ENCODE measurements around the gene NCKAP5L.

NCKAP5L gene

DNA sequence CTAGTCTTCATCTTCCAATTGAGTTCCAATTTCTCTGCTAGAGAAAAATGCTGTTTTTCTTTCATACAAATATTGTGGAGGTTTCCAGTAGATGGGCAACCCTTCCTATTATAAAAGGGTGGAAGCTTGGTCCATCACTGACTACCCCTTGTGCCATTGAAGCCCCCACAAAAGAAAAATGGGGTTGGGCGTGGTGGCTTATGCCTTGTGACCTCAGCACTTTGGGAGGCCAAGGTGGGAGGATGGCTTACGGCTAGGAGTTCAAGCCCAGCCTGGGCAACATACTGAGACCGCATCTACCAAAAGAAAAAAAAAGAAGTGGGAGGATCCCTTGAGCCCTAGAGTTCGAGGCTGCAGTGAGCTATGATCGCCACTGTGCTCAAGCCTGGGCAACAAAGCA lies 22.8 kb downstream of the NCKAP5L start:
- Histone ChIP-seq H3K4me2 (ENCODE audit: low read length) (no peak overlapping the region), H4K8ac (ENCODE audit: low read depth, low read length) (no peak overlapping the region), H4K91ac (ENCODE audit: low read depth, low read length) (no peak overlapping the region), H4K12ac (ENCODE audit: low read depth, low read length) (no peak overlapping the region), H3K4me1 (ENCODE audit: control insufficient read depth in 1 of 2, insufficient read depth in 2 of 2, low read length in 2 of 2) (peaks cover 29 to 33% of the 10 kb centered on the region in 2 experiments), H2BK5ac (ENCODE audit: low read depth, low read length, poor library complexity) (no peak overlapping the region), H3K23ac (ENCODE audit: low read length) (no peak overlapping the region), H3K27ac (ENCODE audit: low read depth, low read length) (no peak overlapping the region), H3K4me3 (ENCODE audit: low read depth, low read length) (no peak overlapping the region), H2AK5ac (ENCODE audit: low read length) (no peak overlapping the region), H3K18ac (ENCODE audit: low read length) (no peak overlapping the region), H3K9ac (ENCODE audit: low read length) (no peak overlapping the region), H2BK120ac (ENCODE audit: insufficient read depth, low read length, poor library complexity) (no peak overlapping the region), H3K27me3 (ENCODE audit: insufficient read depth, low read length) (no peaks in the 10 kb centered on the region), H3K36me3 (ENCODE audit: control insufficient read depth in 1 of 2, insufficient read depth in 2 of 2, low read length in 2 of 2) (peaks cover 43 to 52% of the 10 kb centered on the region in 2 experiments), H3K79me2 (ENCODE audit: control insufficient read depth, insufficient read depth, low read length, poor library complexity) (peaks cover 7% of the 10 kb centered on the region), H2BK12ac (ENCODE audit: low read length) (no peak overlapping the region), H3K14ac (ENCODE audit: low read length) (no peak overlapping the region), H2AFZ (ENCODE audit: insufficient read depth, low read length, poor library complexity) (no peak overlapping the region), H3K9me3 (ENCODE audit: insufficient read depth, low read depth, low read length) (peaks cover 5% of the 10 kb centered on the region), H3K79me1 (ENCODE audit: low read length) (peaks cover 19% of the 10 kb centered on the region), H3K4ac (ENCODE audit: low read depth, low read length) (no peak overlapping the region)
- WGBS (ENCODE audit: extremely low coverage, insufficient coverage, insufficient read length) = no CpG with 5 or more reads among the region's 5 CpGs
- DNase-seq = no peak

GRCh38 chr12:49804821-49805220 lies 23.4 kb downstream of the NCKAP5L start:
- no CpG with 5 or more reads among the region's 10 CpGs for WGBS (ENCODE audit: extremely low coverage, insufficient coverage, insufficient read length)

GRCh38 chr12:49803693-49804450 lies 24.3 kb downstream of the NCKAP5L start:
- Histone ChIP-seq H2BK5ac (ENCODE audit: low read depth, low read length, poor library complexity) (no peak overlapping the region), H3K36me3 (ENCODE audit: control insufficient read depth in 1 of 2, insufficient read depth in 2 of 2, low read length in 2 of 2) (peaks cover 52 to 59% of the 10 kb centered on the region in 2 experiments), H3K4me1 (ENCODE audit: control insufficient read depth in 1 of 2, insufficient read depth in 2 of 2, low read length in 2 of 2) (peaks cover 14 to 19% of the 10 kb centered on the region in 2 experiments), H2AK5ac (ENCODE audit: low read length) (no peak overlapping the region), H3K14ac (ENCODE audit: low read length) (no peak overlapping the region), H3K79me1 (ENCODE audit: low read length) (peaks cover 9% of the 10 kb centered on the region), H3K4ac (ENCODE audit: low read depth, low read length) (no peak overlapping the region), H3K4me2 (ENCODE audit: low read length) (no peak overlapping the region), H2AFZ (ENCODE audit: insufficient read depth, low read length, poor library complexity) (no peak overlapping the region), H3K23ac (ENCODE audit: low read length) (no peak overlapping the region), H3K9ac (ENCODE audit: low read length) (no peak overlapping the region), H3K27ac (ENCODE audit: low read depth, low read length) (no peak overlapping the region), H2BK12ac (ENCODE audit: low read length) (no peak overlapping the region), H4K91ac (ENCODE audit: low read depth, low read length) (no peak overlapping the region), H3K9me3 (ENCODE audit: insufficient read depth, low read depth, low read length) (peaks cover 5% of the 10 kb centered on the region), H4K8ac (ENCODE audit: low read depth, low read length) (no peak overlapping the region), H4K12ac (ENCODE audit: low read depth, low read length) (no peak overlapping the region), H3K18ac (ENCODE audit: low read length) (no peak overlapping the region), H3K4me3 (ENCODE audit: low read depth, low read length) (no peak overlapping the region), H2BK120ac (ENCODE audit: insufficient read depth, low read length, poor library complexity) (no peak overlapping the region), H3K79me2 (ENCODE audit: control insufficient read depth, insufficient read depth, low read length, poor library complexity) (peaks cover 4% of the 10 kb centered on the region), H3K27me3 (ENCODE audit: insufficient read depth, low read length) (no peaks in the 10 kb centered on the region)
- DNase-seq = no peak
- WGBS (ENCODE audit: extremely low coverage, insufficient coverage, insufficient read length) = no CpG with 5 or more reads among the region's 12 CpGs

More at GRCh38 chr12:49804821-49805220, 23.4 kb downstream of the NCKAP5L start:
- peaks cover 5% of the 10 kb centered on the region for H3K9me3 ChIP-seq (ENCODE audit: insufficient read depth, low read depth, low read length)
- no peak for DNase-seq
- no peak overlapping the region for H2BK5ac ChIP-seq (ENCODE audit: low read depth, low read length, poor library complexity)
- H3K18ac ChIP-seq (ENCODE audit: low read length) = no peak overlapping the region
- no peak overlapping the region for H3K9ac ChIP-seq (ENCODE audit: low read length)
- no peak overlapping the region for H3K27ac ChIP-seq (ENCODE audit: low read depth, low read length)
- H2BK120ac ChIP-seq (ENCODE audit: insufficient read depth, low read length, poor library complexity) = no peak overlapping the region
- peaks cover 7% of the 10 kb centered on the region for H3K79me2 ChIP-seq (ENCODE audit: control insufficient read depth, insufficient read depth, low read length, poor library complexity)
- H3K4me3 ChIP-seq (ENCODE audit: low read depth, low read length) = no peak overlapping the region
- peaks cover 46 to 55% of the 10 kb centered on the region in 2 experiments for H3K36me3 ChIP-seq (ENCODE audit: control insufficient read depth in 1 of 2, insufficient read depth in 2 of 2, low read length in 2 of 2)
- H2BK12ac ChIP-seq (ENCODE audit: low read length) = no peak overlapping the region
- H3K4me1 ChIP-seq (ENCODE audit: control insufficient read depth in 1 of 2, insufficient read depth in 2 of 2, low read length in 2 of 2) = peaks cover 23 to 28% of the 10 kb centered on the region in 2 experiments
- H3K4ac ChIP-seq (ENCODE audit: low read depth, low read length) = no peak overlapping the region
- H3K23ac ChIP-seq (ENCODE audit: low read length) = no peak overlapping the region
- H3K79me1 ChIP-seq (ENCODE audit: low read length) = peaks cover 18% of the 10 kb centered on the region
- H2AK5ac ChIP-seq (ENCODE audit: low read length) = no peak overlapping the region
- no peak overlapping the region for H3K4me2 ChIP-seq (ENCODE audit: low read length)
- H4K8ac ChIP-seq (ENCODE audit: low read depth, low read length) = no peak overlapping the region
- H4K91ac ChIP-seq (ENCODE audit: low read depth, low read length) = no peak overlapping the region
- no peak overlapping the region for H4K12ac ChIP-seq (ENCODE audit: low read depth, low read length)
- no peak overlapping the region for H3K14ac ChIP-seq (ENCODE audit: low read length)
- no peaks in the 10 kb centered on the region for H3K27me3 ChIP-seq (ENCODE audit: insufficient read depth, low read length)
- H2AFZ ChIP-seq (ENCODE audit: insufficient read depth, low read length, poor library complexity) = no peak overlapping the region

DNA sequence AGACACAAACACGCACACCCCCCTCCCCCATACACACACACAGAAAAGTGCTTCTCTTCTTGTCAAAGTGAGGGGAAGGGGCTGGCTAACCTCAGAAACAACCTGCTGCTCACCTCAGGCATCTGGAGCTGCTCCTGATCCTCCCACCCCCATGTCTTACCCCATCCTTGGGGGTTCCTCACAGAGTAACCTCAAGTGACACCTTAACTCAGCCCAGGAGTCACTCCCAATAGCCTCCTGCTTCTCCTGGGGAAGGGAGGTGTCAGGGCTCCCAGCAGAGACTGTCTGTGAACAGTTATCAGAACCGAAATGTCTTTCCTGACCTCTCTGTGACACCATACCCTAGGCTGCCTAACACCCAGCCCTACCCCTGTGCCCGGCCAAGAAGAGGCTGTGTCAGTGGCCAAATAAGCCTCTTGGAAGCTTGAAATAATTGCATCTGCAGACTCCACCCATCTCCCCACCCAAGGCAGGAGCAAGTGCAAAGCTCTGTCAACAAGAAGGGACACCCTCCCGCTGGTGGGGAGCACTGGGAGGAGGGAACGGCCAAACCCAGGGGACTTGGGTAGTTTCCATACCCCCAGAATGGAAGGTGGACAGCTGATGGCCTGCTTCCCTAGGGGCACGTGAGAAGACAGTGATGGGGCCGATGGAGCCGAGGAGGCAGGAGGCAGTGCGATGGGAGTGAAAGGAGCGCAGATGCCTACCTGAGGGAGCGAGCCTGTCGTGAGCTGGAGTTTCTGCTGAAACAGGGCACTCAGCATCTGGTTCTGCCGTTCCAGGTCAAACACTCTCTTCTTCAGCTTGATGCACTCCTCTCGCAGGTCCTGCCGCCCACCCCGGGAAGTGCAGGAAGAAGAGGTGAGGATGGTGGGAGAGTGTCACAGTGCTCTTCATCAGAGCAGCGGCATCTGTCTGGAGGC lies 26.8 kb downstream of the NCKAP5L start:
- H4K8ac ChIP-seq (ENCODE audit: low read depth, low read length) = no peak overlapping the region
- H3K4me1 ChIP-seq (ENCODE audit: control insufficient read depth in 1 of 2, insufficient read depth in 2 of 2, low read length in 2 of 2) = peaks cover 0 to under 1% of the 10 kb centered on the region in 2 experiments
- no peak overlapping the region for H3K4ac ChIP-seq (ENCODE audit: low read depth, low read length)
- H3K27me3 ChIP-seq (ENCODE audit: insufficient read depth, low read length) = no peaks in the 10 kb centered on the region
- H4K91ac ChIP-seq (ENCODE audit: low read depth, low read length) = no peak overlapping the region
- WGBS (ENCODE audit: extremely low coverage, insufficient coverage, insufficient read length) = no CpG with 5 or more reads among the region's 17 CpGs
- no peak overlapping the region for H2AK5ac ChIP-seq (ENCODE audit: low read length)
- peaks cover 68 to 78% of the 10 kb centered on the region in 2 experiments for H3K36me3 ChIP-seq (ENCODE audit: control insufficient read depth in 1 of 2, insufficient read depth in 2 of 2, low read length in 2 of 2)
- no peak overlapping the region for H2AFZ ChIP-seq (ENCODE audit: insufficient read depth, low read length, poor library complexity)
- H3K4me3 ChIP-seq (ENCODE audit: low read depth, low read length) = no peak overlapping the region
- H3K18ac ChIP-seq (ENCODE audit: low read length) = no peak overlapping the region
- no peaks in the 10 kb centered on the region for H3K79me1 ChIP-seq (ENCODE audit: low read length)
- no peak overlapping the region for H2BK12ac ChIP-seq (ENCODE audit: low read length)
- no peak overlapping the region for H3K23ac ChIP-seq (ENCODE audit: low read length)
- H3K14ac ChIP-seq (ENCODE audit: low read length) = no peak overlapping the region
- H3K4me2 ChIP-seq (ENCODE audit: low read length) = no peak overlapping the region
- H2BK5ac ChIP-seq (ENCODE audit: low read depth, low read length, poor library complexity) = no peak overlapping the region
- no peak for DNase-seq
- no peaks in the 10 kb centered on the region for H3K79me2 ChIP-seq (ENCODE audit: control insufficient read depth, insufficient read depth, low read length, poor library complexity)
- no peak overlapping the region for H2BK120ac ChIP-seq (ENCODE audit: insufficient read depth, low read length, poor library complexity)
- no peak overlapping the region for H3K9ac ChIP-seq (ENCODE audit: low read length)
- H4K12ac ChIP-seq (ENCODE audit: low read depth, low read length) = no peak overlapping the region
- H3K27ac ChIP-seq (ENCODE audit: low read depth, low read length) = no peak overlapping the region
- H3K9me3 ChIP-seq (ENCODE audit: insufficient read depth, low read depth, low read length) = peaks cover 3% of the 10 kb centered on the region
